IMR-90 (cell line): ENCODE data around the gene PADI2. TPM values are rescaled to one million over a fixed set of nuclear protein-coding genes. Genes with fewer than 3 reads are reported as not detected.

Source experiments
- ATAC-seq: fragments of 200-7000 bp; cut with Tn5 transposase; 2 replicates; pipeline ENCODE4 v1.9.1; 2020; ENCODE audit warnings: low read depth, mild to moderate bottlenecking, moderate library complexity
- BruUV-seq: library from RNA; stranded (reverse); fragments of 400-500 nt; replicated peaks from 2 replicates; lab custom pipeline; 2021; lab: Mats Ljungman, UMichigan
- CTCF ChIA-PET: fragments of 300-600 bp; formaldehyde crosslinking; extraction: SDS; loops from one replicate; lab custom pipeline; 2021; ENCODE audit warnings: antibody characterized with exemption; lab: Yijun Ruan, JAX
- POLR2A ChIA-PET: fragments of 300-600 bp; sonication (Branson Sonifier 250); formaldehyde crosslinking; loops from one replicate; lab custom pipeline; 2022; ENCODE audit warnings: antibody characterized with exemption; ENCODE audit not compliant: unreplicated experiment; lab: Charles Lee
- DNase-seq: peaks from one replicate; pipeline ENCODE4 v3.0.0; 2013
- H2AFZ ChIP-seq: replicated peaks from 2 replicates; pipeline ENCODE3; 2013; ENCODE audit warnings: low read length, mild to moderate bottlenecking; ENCODE audit not compliant: poor library complexity
- H2AK5ac ChIP-seq: 2 replicates; pipeline ENCODE4 v1.6.1; 2013; ENCODE audit warnings: low read depth, low read length, inconsistent platforms
- H2AK9ac ChIP-seq: replicated peaks from 2 replicates; pipeline ENCODE3; 2013; ENCODE audit warnings: mild to moderate bottlenecking, low read depth, low read length, moderate library complexity; ENCODE audit not compliant: poor library complexity
- H2BK120ac ChIP-seq: 2 replicates; pipeline ENCODE4 v1.6.1; 2013; ENCODE audit warnings: low read depth, low read length, inconsistent platforms
- H2BK15ac ChIP-seq: 3 replicates; pipeline ENCODE4 v1.6.1; 2013; ENCODE audit warnings: low read depth, low read length, inconsistent platforms
- H2BK20ac ChIP-seq: 2 replicates; pipeline ENCODE4 v1.6.1; 2013; ENCODE audit warnings: low read depth, mild to moderate bottlenecking, inconsistent platforms, low read length, moderate library complexity
- H2BK5ac ChIP-seq: 2 replicates; pipeline ENCODE4 v1.6.1; 2013; ENCODE audit warnings: mild to moderate bottlenecking, low read depth, low read length, inconsistent platforms; ENCODE audit not compliant: poor library complexity, severe bottlenecking
- H3K14ac ChIP-seq: replicated peaks from 2 replicates; pipeline ENCODE4 v1.6.1; 2013; ENCODE audit warnings: low read depth, low read length, inconsistent platforms
- H3K18ac ChIP-seq: 2 replicates; pipeline ENCODE4 v1.6.1; 2013; ENCODE audit warnings: low read depth, low read length, control low read depth
- H3K23ac ChIP-seq: 2 replicates; pipeline ENCODE4 v1.6.1; 2013; ENCODE audit warnings: low read depth, low read length, inconsistent platforms
- H3K27ac ChIP-seq: 2 replicates; pipeline ENCODE4 v1.5.1; 2013; ENCODE audit warnings: mild to moderate bottlenecking, control low read depth, low read length; ENCODE audit not compliant: insufficient read depth
- H3K27me3 ChIP-seq: 2 replicates; pipeline ENCODE4 v1.6.1; 2013; ENCODE audit warnings: low read length; ENCODE audit not compliant: control insufficient read depth, insufficient read depth
- H3K36me3 ChIP-seq: 2 replicates; pipeline ENCODE4 v1.6.1; 2013; ENCODE audit warnings: low read length, mixed read lengths; ENCODE audit not compliant: control insufficient read depth, insufficient read depth
- H3K4ac ChIP-seq: 2 replicates; pipeline ENCODE4 v1.6.1; 2013; ENCODE audit warnings: low read depth, low read length, inconsistent platforms
- H3K4me1 ChIP-seq: 2 replicates; pipeline ENCODE4 v1.6.1; 2013; ENCODE audit warnings: low read length, mixed read lengths; ENCODE audit not compliant: control insufficient read depth, insufficient read depth
- H3K4me2 ChIP-seq: 2 replicates; pipeline ENCODE4 v1.6.1; 2013; ENCODE audit warnings: low read depth, mild to moderate bottlenecking, control low read depth, low read length, moderate library complexity
- H3K4me3 ChIP-seq: 2 replicates; pipeline ENCODE4 v1.5.1; 2013; ENCODE audit warnings: low read depth, mild to moderate bottlenecking, control low read depth, low read length, moderate library complexity; ENCODE audit not compliant: insufficient read depth
- H3K56ac ChIP-seq: 2 replicates; pipeline ENCODE4 v1.6.1; 2013; ENCODE audit warnings: low read length, inconsistent platforms; ENCODE audit not compliant: insufficient read depth; ENCODE audit errors: extremely low read depth
- H3K79me1 ChIP-seq, 2 experiments: 2 replicates each; pipeline ENCODE4 v1.6.1; 2013; ENCODE audit warnings: low read length in 2 of 2, inconsistent platforms in 1 of 2, low read depth in 1 of 2
- H3K9ac ChIP-seq: 2 replicates; pipeline ENCODE4 v1.6.1; 2013; ENCODE audit warnings: low read depth, low read length, control low read depth
- H3K9me1 ChIP-seq: 2 replicates; pipeline ENCODE4 v1.6.1; 2013; ENCODE audit warnings: low read length, inconsistent platforms; ENCODE audit not compliant: insufficient read depth
- H3K9me3 ChIP-seq: 2 replicates; pipeline ENCODE4 v1.6.1; 2013; ENCODE audit warnings: low read length; ENCODE audit not compliant: control insufficient read depth, insufficient read depth
- H4K20me1 ChIP-seq: 2 replicates; pipeline ENCODE4 v1.6.1; 2013; ENCODE audit warnings: low read length, inconsistent platforms; ENCODE audit not compliant: insufficient read depth
- H4K5ac ChIP-seq: 2 replicates; pipeline ENCODE4 v1.6.1; 2013; ENCODE audit warnings: mild to moderate bottlenecking, low read depth, low read length, control low read depth
- H4K8ac ChIP-seq, 2 experiments: 2 replicates each; pipeline ENCODE4 v1.6.1; 2013; ENCODE audit warnings: low read depth in 2 of 2, low read length in 2 of 2, control low read depth in 1 of 2, inconsistent platforms in 1 of 2
- H4K91ac ChIP-seq: 2 replicates; pipeline ENCODE4 v1.6.1; 2013; ENCODE audit warnings: low read depth, low read length, inconsistent platforms; ENCODE audit not compliant: insufficient read depth
- BHLHE40 ChIP-seq: fragments of 150-350 bp; IDR thresholded peaks from 2 replicates; pipeline ENCODE4 v1.6.1; 2016; ENCODE audit warnings: mild to moderate bottlenecking, low read depth, low read length
- CEBPB ChIP-seq: IDR thresholded peaks from 2 replicates; pipeline ENCODE4 v1.6.1; 2012; ENCODE audit warnings: low read depth, low read length, improper control_type of control experiment
- CHD1 ChIP-seq: IDR thresholded peaks from 2 replicates; pipeline ENCODE4 v1.6.1; 2012; ENCODE audit warnings: low read depth, low read length, improper control_type of control experiment
- CTCF ChIP-seq: conservative IDR thresholded peaks from 2 replicates; pipeline ENCODE4 v1.5.1; 2012; ENCODE audit warnings: mild to moderate bottlenecking, low read depth, low read length, improper control_type of control experiment
- ELK1 ChIP-seq: fragments of 150-350 bp; IDR thresholded peaks from 2 replicates; pipeline ENCODE4 v1.6.1; 2016; ENCODE audit warnings: low read depth, mild to moderate bottlenecking, low read length, moderate library complexity, borderline replicate concordance
- FOS ChIP-seq: fragments of 150-350 bp; IDR thresholded peaks from 2 replicates; pipeline ENCODE4 v1.6.1; 2016; ENCODE audit warnings: low read depth, low read length
- MAFK ChIP-seq: IDR thresholded peaks from 2 replicates; pipeline ENCODE4 v1.6.1; 2012; ENCODE audit warnings: low read depth, low read length, improper control_type of control experiment
- MAZ ChIP-seq: IDR thresholded peaks from 2 replicates; pipeline ENCODE4 v1.6.1; 2012; ENCODE audit warnings: low read depth, mild to moderate bottlenecking, low read length, improper control_type of control experiment, moderate library complexity, borderline replicate concordance
- MXI1 ChIP-seq: IDR thresholded peaks from 2 replicates; pipeline ENCODE4 v1.6.1; 2012; ENCODE audit warnings: low read depth, mild to moderate bottlenecking, low read length, moderate library complexity, borderline replicate concordance
- NFE2L2 ChIP-seq: fragments of 150-350 bp; IDR thresholded peaks from 2 replicates; pipeline ENCODE4 v1.6.1; 2016; ENCODE audit warnings: low read depth, mild to moderate bottlenecking, low read length
- POLR2A ChIP-seq: IDR thresholded peaks from 2 replicates; pipeline ENCODE4 v1.6.1; 2012; ENCODE audit warnings: mild to moderate bottlenecking, low read depth, low read length
- RAD21 ChIP-seq: IDR thresholded peaks from 2 replicates; pipeline ENCODE4 v1.6.1; 2012; ENCODE audit warnings: low read length, improper control_type of control experiment
- RCOR1 ChIP-seq: IDR thresholded peaks from 2 replicates; pipeline ENCODE4 v1.6.1; 2012; ENCODE audit warnings: mild to moderate bottlenecking, low read length, improper control_type of control experiment; ENCODE audit not compliant: insufficient replicate concordance
- RFX5 ChIP-seq: IDR thresholded peaks from 2 replicates; pipeline ENCODE4 v1.8.0; 2012; ENCODE audit warnings: low read depth, mild to moderate bottlenecking, low read length, moderate library complexity
- SMC3 ChIP-seq: fragments of 150-350 bp; IDR thresholded peaks from 2 replicates; pipeline ENCODE4 v1.6.1; 2016; ENCODE audit warnings: low read depth, mild to moderate bottlenecking, antibody characterized with exemption, low read length, moderate library complexity
- WGBS, 2 experiments: methylation state at CpG; one replicate each; pipeline versions ENCODE4 v1.1.5 to v1.1.7; 2013; ENCODE audit warnings: missing lambda C conversion rate in 2 of 2; ENCODE audit not compliant: insufficient read length in 1 of 2; ENCODE audit errors: extremely low coverage in 2 of 2; 5-methylcytosine and 5-hydroxymethylcytosine counted together
- dilution Hi-C: fragments of 300-500 bp; cut with HindIII; formaldehyde crosslinking; loops from one replicate; pipeline ENCODE4 v1.14.3; 2018; ENCODE audit warnings: low sequenced_read_pairs; ENCODE audit not compliant: unreplicated experiment
- in situ Hi-C: fragments of 300-500 bp; cut with MboI; formaldehyde crosslinking; loops from 3 replicates; pipeline ENCODE4 v1.14.3; 2019; ENCODE audit warnings: low sequenced_read_pairs, inconsistent platforms, mixed read lengths
- intact Hi-C: fragments of 100-400 bp; cut with micrococcal nuclease; formaldehyde crosslinking; loops from 2 replicates; pipeline ENCODE4 v1.10.0; 2022
- polyA plus RNA-seq, 3 experiments: library from polyadenylated mRNA; depleted of rRNA; stranded (reverse); fragments of >200 nt; gene quantifications; 2 replicates each; pipeline ENCODE4 v1.2.3, GENCODE V29; 2012; ENCODE audit warnings: low replicate concordance in 1 of 3
- total RNA-seq: library from RNA; depleted of rRNA; stranded (reverse); fragments of >200 nt; gene quantifications from 2 replicates; pipeline ENCODE4 v1.2.3, GENCODE V29; 2012

Gene PADI2
- total and polyA plus RNA-seq, 2 of the 4 experiments (the other 2 are of a cell fraction) = not detected

- Histone ChIP-seq H3K18ac (no peak overlapping the region), H4K20me1 (no peaks in the 10 kb centered on the region; the same call in 1 of the 2 replicates), H3K23ac (no peak overlapping the region), H3K9me1 (no peaks in the 10 kb centered on the region), H4K8ac (no peak overlapping the region), H4K91ac (no peak overlapping the region), H3K36me3 (peaks cover 40% of the 10 kb centered on the region), H2BK15ac (no peak overlapping the region), H3K9me3 (no peaks in the 10 kb centered on the region), H2AFZ (no peak overlapping the region), H2BK120ac (no peak overlapping the region), H3K4me3 (no peak overlapping the region), H2BK20ac (no peak overlapping the region), H3K27ac (no peak overlapping the region), H3K14ac (no peak overlapping the region), H3K27me3 (no peaks in the 10 kb centered on the region), H3K56ac (no peak overlapping the region), H3K4me1 (no peaks in the 10 kb centered on the region), H3K9ac (no peak overlapping the region), H2AK9ac (no peak overlapping the region), H2BK5ac (no peak overlapping the region), H3K79me1 (peaks cover 3 to 22% of the 10 kb centered on the region in 2 experiments; a peak in 3 of 4 replicates), H4K5ac (no peak overlapping the region), H2AK5ac (no peak overlapping the region), H3K4ac (no peak overlapping the region), H3K4me2 (no peak overlapping the region)
- no CpG with 5 or more reads among the region's 4 CpGs for WGBS, 2 experiments
- ChIA-PET CTCF (interaction anchor here (0.5 kb wide), 2 partner anchors 19 to 67 kb away, joined by 4 to 7 read pairs; no protein-coding TSS in a partner anchor), POLR2A (no interaction called here)
- intact Hi-C loops (no loop called here), dilution Hi-C loops (no loop called here), in situ Hi-C loops (loop anchor here (25.0 kb wide), 1 partner anchor 419 kb away; the partner anchor contains the start of gene NBPF1)
- BruUV-seq = no TSS peak
- no peak for TF ChIP-seq NFE2L2
- TF ChIP-seq CTCF = no peak
- no peak for TF ChIP-seq MAZ
- TF ChIP-seq BHLHE40 = no peak
- no peak for TF ChIP-seq RFX5
- no peak for TF ChIP-seq CEBPB
- no peak for TF ChIP-seq SMC3
- no peak for TF ChIP-seq POLR2A
- TF ChIP-seq MXI1 = no peak
- TF ChIP-seq RAD21 = no peak
- TF ChIP-seq FOS = no peak
- no peak for TF ChIP-seq ELK1
- TF ChIP-seq RCOR1 = no peak
- TF ChIP-seq CHD1 = no peak
- TF ChIP-seq MAFK = no peak
- DNase-seq (no peak), ATAC-seq (no peak)
Observed at GRCh38 chr1:17031436-17031835, 87.8 kb downstream of the PADI2 start.
